GM12878 (cell line): ENCODE data around the gene ROBO4. TPM values are rescaled to one million over a fixed set of nuclear protein-coding genes. Genes with fewer than 3 reads are reported as not detected.

Experiments used
- ATAC-seq: fragments of 200-7000 bp; cut with Tn5 transposase; 3 replicates; pipeline ENCODE4 v1.9.1; 2020; ENCODE audit warnings: mild to moderate bottlenecking, moderate library complexity
- BruUV-seq: library from RNA; stranded (reverse); fragments of 400-500 nt; replicated peaks from 2 replicates; lab custom pipeline; 2021; lab: Mats Ljungman, UMichigan
- CTCF ChIA-PET: fragments of 300-600 bp; sonication (Branson Sonifier 250); formaldehyde crosslinking; extraction: SDS; loops from one replicate; lab custom pipeline; 2021; ENCODE audit warnings: inconsistent platforms; lab: Yijun Ruan, JAX
- POLR2A ChIA-PET: fragments of 350-600 bp; formaldehyde crosslinking; extraction: SDS; loops from one replicate; lab custom pipeline; 2021; ENCODE audit warnings: inconsistent platforms; lab: Charles Lee
- RAD21 ChIA-PET: fragments of 300-600 bp; sonication (Branson Sonifier 250); formaldehyde crosslinking; loops from one replicate; lab custom pipeline; 2023; ENCODE audit warnings: antibody characterized with exemption; ENCODE audit not compliant: unreplicated experiment; lab: Charles Lee
- SMC1A ChIA-PET: fragments of 300-600 bp; sonication (Branson Sonifier 250); formaldehyde crosslinking; loops from one replicate; lab custom pipeline; 2023; ENCODE audit not compliant: unreplicated experiment, uncharacterized antibody; lab: Charles Lee
- DNase-seq: peaks from one replicate; pipeline ENCODE4 v3.0.0-alpha.2; 2011; ENCODE audit warnings: low read depth, low spot score
- FAIRE-seq: peaks from 3 replicates; lab custom pipeline; 2011; peaks lifted over from hg19 to GRCh38; lab: Jason Lieb, UNC
- H2AFZ ChIP-seq: 2 replicates; pipeline ENCODE4 v1.6.0; 2011; ENCODE audit warnings: low read depth, low read length, control low read depth; ENCODE audit not compliant: control insufficient read depth
- H3K27ac ChIP-seq: 2 replicates; pipeline ENCODE4 v1.5.1; 2011; ENCODE audit warnings: control low read depth; ENCODE audit not compliant: control insufficient read depth, insufficient read depth
- H3K27me3 ChIP-seq, 2 experiments: replicated peaks in 1 of 2; 2 replicates each; pipeline versions ENCODE4 v1.6.0 to v1.6.1; 2011; ENCODE audit warnings: low read length in 1 of 2; ENCODE audit not compliant: control insufficient read depth in 2 of 2, insufficient read depth in 2 of 2
- H3K36me3 ChIP-seq, 2 experiments: 2 replicates each; pipeline ENCODE4 v1.5.1; 2011; ENCODE audit warnings: low read length in 1 of 2; ENCODE audit not compliant: control insufficient read depth in 2 of 2, insufficient read depth in 2 of 2
- H3K4me1 ChIP-seq: 2 replicates; pipeline ENCODE4 v1.6.1; 2011; ENCODE audit warnings: mild to moderate bottlenecking, low read length, moderate library complexity, mixed read lengths; ENCODE audit not compliant: control insufficient read depth, insufficient read depth
- H3K4me2 ChIP-seq: 2 replicates; pipeline ENCODE4 v1.6.0; 2011; ENCODE audit warnings: control low read depth; ENCODE audit not compliant: control insufficient read depth, insufficient read depth
- H3K4me3 ChIP-seq: fragments of 200-600 bp; sonication (generic); 2 replicates; pipeline ENCODE4 v1.5.1; 2016
- H3K79me2 ChIP-seq: 2 replicates; pipeline ENCODE4 v1.6.0; 2011; ENCODE audit warnings: low read length; ENCODE audit not compliant: control insufficient read depth, insufficient read depth
- H3K9ac ChIP-seq: 2 replicates; pipeline ENCODE4 v1.8.0; 2011; ENCODE audit warnings: low read length, control low read depth, mixed read lengths; ENCODE audit not compliant: control insufficient read depth, insufficient read depth
- H3K9me3 ChIP-seq: replicated peaks from 3 replicates; pipeline ENCODE4 v1.5.1; 2011; ENCODE audit warnings: mild to moderate bottlenecking, low read length; ENCODE audit not compliant: control insufficient read depth, insufficient read depth
- H4K20me1 ChIP-seq: 2 replicates; pipeline ENCODE4 v1.6.0; 2011; ENCODE audit not compliant: control insufficient read depth, insufficient read depth
- BCL11A ChIP-seq: IDR thresholded peaks from 2 replicates; pipeline ENCODE4 v1.6.1; 2011; ENCODE audit warnings: low read depth, low read length
- BMI1 ChIP-seq: fragments of 450-650 bp; IDR thresholded peaks from 2 replicates; pipeline ENCODE4 v1.6.1; 2016; ENCODE audit warnings: mild to moderate bottlenecking, moderate library complexity, borderline replicate concordance
- CHD2 ChIP-seq: IDR thresholded peaks from 2 replicates; pipeline ENCODE4 v1.6.1; 2011; ENCODE audit warnings: low read depth, low read length, improper control_type of control experiment, borderline replicate concordance
- CREM ChIP-seq: IDR thresholded peaks from 2 replicates; pipeline ENCODE4 v1.6.1; 2014; ENCODE audit warnings: antibody characterized with exemption, low read depth
- EZH2 ChIP-seq: IDR thresholded peaks from 2 replicates; pipeline ENCODE4 v1.6.1; 2012; ENCODE audit warnings: low read depth, mild to moderate bottlenecking, control low read depth, inconsistent platforms, low read length, borderline replicate concordance; ENCODE audit not compliant: control insufficient read depth
- HDAC2 ChIP-seq: fragments of 200-600 bp; sonication (generic); IDR thresholded peaks from 2 replicates; pipeline ENCODE4 v1.6.1; 2017
- HDAC6 ChIP-seq: fragments of 200-600 bp; sonication (generic); IDR thresholded peaks from one replicate; pipeline ENCODE4 v1.8.0; 2017; ENCODE audit warnings: antibody characterized with exemption; ENCODE audit not compliant: unreplicated experiment
- NFXL1 ChIP-seq: fragments of 450-650 bp; IDR thresholded peaks from 2 replicates; pipeline ENCODE4 v1.6.1; 2017; ENCODE audit warnings: antibody characterized with exemption, mild to moderate bottlenecking, borderline replicate concordance
- RCOR1 ChIP-seq: conservative IDR thresholded peaks from 2 replicates; pipeline ENCODE4 v1.6.1; 2012; ENCODE audit warnings: low read depth, low read length, improper control_type of control experiment
- SIN3A ChIP-seq: IDR thresholded peaks from 2 replicates; pipeline ENCODE4 v1.6.1; 2012; ENCODE audit warnings: low read depth, low read length, improper control_type of control experiment
- SIX5 ChIP-seq: IDR thresholded peaks from 2 replicates; pipeline ENCODE4 v1.6.1; 2011; ENCODE audit warnings: mild to moderate bottlenecking, low read depth, low read length, moderate library complexity; ENCODE audit not compliant: severe bottlenecking
- YY1 ChIP-seq: IDR thresholded peaks from 2 replicates; pipeline ENCODE4 v1.6.1; 2011; ENCODE audit warnings: low read depth, mild to moderate bottlenecking, low read length
- ZNF217 ChIP-seq: fragments of 450-650 bp; IDR thresholded peaks from 2 replicates; pipeline ENCODE4 v1.6.1; 2017; ENCODE audit warnings: antibody characterized with exemption, mild to moderate bottlenecking
- ZNF622 ChIP-seq: fragments of 450-650 bp; IDR thresholded peaks from 2 replicates; pipeline ENCODE4 v1.6.1; 2017; ENCODE audit warnings: mild to moderate bottlenecking, inconsistent platforms
- WGBS: methylation state at CpG from one replicate; pipeline ENCODE4 v1.1.6; 2016; ENCODE audit warnings: low lambda C conversion rate; ENCODE audit not compliant: insufficient replicate concordance, insufficient coverage; ENCODE audit errors: missing lambda C conversion rate; 5-methylcytosine and 5-hydroxymethylcytosine counted together
- in situ Hi-C: fragments of 300-500 bp; cut with MboI; formaldehyde crosslinking; loops from 9 replicates; pipeline ENCODE4 v1.14.3; 2018; ENCODE audit warnings: mixed read lengths
- intact Hi-C: fragments of 100-400 bp; cut with micrococcal nuclease; formaldehyde crosslinking; loops from one replicate; pipeline ENCODE4 v1.14.2; 2022; ENCODE audit not compliant: unreplicated experiment
- polyA plus RNA-seq, 11 experiments: library from polyadenylated mRNA; depleted of rRNA in 4 of 11; unstranded in 6 of 11; stranded (reverse) in 5 of 11; fragments of >200 nt; fragmentation: Nextera tagmentation in 4 of 11; fragmentation: Illumina TruSeq in 1 of 11; extraction: Ambion mirVana in 4 of 11; extraction: Trizol in 1 of 11; gene quantifications; 1 replicate in 1 of 11; 2 replicates in 10 of 11; pipeline versions ENCODE4 v1.2.1 to v1.2.3, GENCODE V29; 2011 to 2016; ENCODE audit warnings: inconsistent platforms in 2 of 11, missing spikeins in 2 of 11, low read depth in 1 of 11
- total RNA-seq, 4 experiments: library from RNA; depleted of rRNA in 3 of 4; stranded (reverse); fragments of >200 nt in 3 of 4; fragmentation: Illumina TruSeq in 1 of 4; extraction: Trizol in 1 of 4; gene quantifications; 2 replicates each; pipeline versions ENCODE4 v1.2.1 to v1.2.3, GENCODE V29; 2013 to 2021
- TF ChIP-seq, protein P1 (sequence below): IDR thresholded peaks from 2 replicates; pipeline ENCODE4 v1.6.1; 2011; ENCODE audit warnings: borderline replicate concordance, low read depth, mild to moderate bottlenecking, moderate library complexity, low read length; ENCODE audit not compliant: insufficient read depth, poor library complexity, severe bottlenecking
- TF ChIP-seq, protein P2 (sequence below): fragments of 450-650 bp; IDR thresholded peaks from 2 replicates; pipeline ENCODE4 v1.6.1; 2017; ENCODE audit warnings: mild to moderate bottlenecking
- TF ChIP-seq, protein P3 (sequence below), 3 experiments: IDR thresholded peaks in 2 of 3; conservative IDR thresholded peaks in 1 of 3; 2 replicates each; pipeline ENCODE4 v1.5.1; 2011; ENCODE audit warnings: low read depth in 3 of 3, low read length in 3 of 3, mild to moderate bottlenecking in 3 of 3, control low read depth in 2 of 3, moderate library complexity in 2 of 3, inconsistent platforms in 1 of 3, mixed read lengths in 1 of 3; ENCODE audit not compliant: control insufficient read depth in 2 of 3, insufficient read depth in 1 of 3; ENCODE audit errors: extremely low read depth in 1 of 3

Gene ROBO4
- total and polyA plus RNA-seq, 10 of the 15 experiments (the other 5 are each of a cell fraction or from before 2014, with no cell fraction given), result not detected

GRCh38 chr11:124942466-124943253, 45.0 kb upstream of the ROBO4 start:
- SMC1A ChIA-PET, result interaction anchor here (1.3 kb wide), 1 partner anchor 404 kb away, joined by 3 read pairs; no protein-coding TSS in a partner anchor
- no peaks in the 10 kb centered on the region; a peak in 1 of 4 replicates for H3K27me3 ChIP-seq
- H4K20me1 ChIP-seq, result no peaks in the 10 kb centered on the region
- WGBS, result 28% methylated on average over 6 of the region's 6 CpGs
- H3K9ac ChIP-seq, result no peak overlapping the region
- RAD21 ChIA-PET, result no interaction called here
- DNase-seq, result no peak
- TF ChIP-seq ZNF217 (no peak), RCOR1 (no peak), BCL11A (no peak), SIN3A (no peak), HDAC6 (no peak), HDAC2 (no peak), SIX5 (no peak), CHD2 (no peak), YY1 (no peak), EZH2 (no peak), ZNF622 (no peak), NFXL1 (no peak), CREM (no peak), BMI1 (no peak)
- TF ChIP-seq, protein P1, sequence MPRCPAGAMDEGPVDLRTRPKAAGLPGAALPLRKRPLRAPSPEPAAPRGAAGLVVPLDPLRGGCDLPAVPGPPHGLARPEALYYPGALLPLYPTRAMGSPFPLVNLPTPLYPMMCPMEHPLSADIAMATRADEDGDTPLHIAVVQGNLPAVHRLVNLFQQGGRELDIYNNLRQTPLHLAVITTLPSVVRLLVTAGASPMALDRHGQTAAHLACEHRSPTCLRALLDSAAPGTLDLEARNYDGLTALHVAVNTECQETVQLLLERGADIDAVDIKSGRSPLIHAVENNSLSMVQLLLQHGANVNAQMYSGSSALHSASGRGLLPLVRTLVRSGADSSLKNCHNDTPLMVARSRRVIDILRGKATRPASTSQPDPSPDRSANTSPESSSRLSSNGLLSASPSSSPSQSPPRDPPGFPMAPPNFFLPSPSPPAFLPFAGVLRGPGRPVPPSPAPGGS, result no peak
- TF ChIP-seq, protein P2, sequence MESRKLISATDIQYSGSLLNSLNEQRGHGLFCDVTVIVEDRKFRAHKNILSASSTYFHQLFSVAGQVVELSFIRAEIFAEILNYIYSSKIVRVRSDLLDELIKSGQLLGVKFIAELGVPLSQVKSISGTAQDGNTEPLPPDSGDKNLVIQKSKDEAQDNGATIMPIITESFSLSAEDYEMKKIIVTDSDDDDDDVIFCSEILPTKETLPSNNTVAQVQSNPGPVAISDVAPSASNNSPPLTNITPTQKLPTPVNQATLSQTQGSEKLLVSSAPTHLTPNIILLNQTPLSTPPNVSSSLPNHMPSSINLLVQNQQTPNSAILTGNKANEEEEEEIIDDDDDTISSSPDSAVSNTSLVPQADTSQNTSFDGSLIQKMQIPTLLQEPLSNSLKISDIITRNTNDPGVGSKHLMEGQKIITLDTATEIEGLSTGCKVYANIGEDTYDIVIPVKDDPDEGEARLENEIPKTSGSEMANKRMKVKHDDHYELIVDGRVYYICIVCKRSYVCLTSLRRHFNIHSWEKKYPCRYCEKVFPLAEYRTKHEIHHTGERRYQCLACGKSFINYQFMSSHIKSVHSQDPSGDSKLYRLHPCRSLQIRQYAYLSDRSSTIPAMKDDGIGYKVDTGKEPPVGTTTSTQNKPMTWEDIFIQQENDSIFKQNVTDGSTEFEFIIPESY, result no peak
- TF ChIP-seq, protein P3, sequence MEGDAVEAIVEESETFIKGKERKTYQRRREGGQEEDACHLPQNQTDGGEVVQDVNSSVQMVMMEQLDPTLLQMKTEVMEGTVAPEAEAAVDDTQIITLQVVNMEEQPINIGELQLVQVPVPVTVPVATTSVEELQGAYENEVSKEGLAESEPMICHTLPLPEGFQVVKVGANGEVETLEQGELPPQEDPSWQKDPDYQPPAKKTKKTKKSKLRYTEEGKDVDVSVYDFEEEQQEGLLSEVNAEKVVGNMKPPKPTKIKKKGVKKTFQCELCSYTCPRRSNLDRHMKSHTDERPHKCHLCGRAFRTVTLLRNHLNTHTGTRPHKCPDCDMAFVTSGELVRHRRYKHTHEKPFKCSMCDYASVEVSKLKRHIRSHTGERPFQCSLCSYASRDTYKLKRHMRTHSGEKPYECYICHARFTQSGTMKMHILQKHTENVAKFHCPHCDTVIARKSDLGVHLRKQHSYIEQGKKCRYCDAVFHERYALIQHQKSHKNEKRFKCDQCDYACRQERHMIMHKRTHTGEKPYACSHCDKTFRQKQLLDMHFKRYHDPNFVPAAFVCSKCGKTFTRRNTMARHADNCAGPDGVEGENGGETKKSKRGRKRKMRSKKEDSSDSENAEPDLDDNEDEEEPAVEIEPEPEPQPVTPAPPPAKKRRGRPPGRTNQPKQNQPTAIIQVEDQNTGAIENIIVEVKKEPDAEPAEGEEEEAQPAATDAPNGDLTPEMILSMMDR (IDR thresholded peaks at IDR 0.05 in 2 of 3, conservative IDR thresholded peaks at IDR 0.05 in 1 of 3; ENCODE audit: control insufficient read depth in 2 of 3, extremely low read depth in 1 of 3, insufficient read depth in 1 of 3, low read depth in 3 of 3, low read length in 3 of 3), result no peak
- BruUV-seq, result no TSS peak
- H3K9me3 ChIP-seq, result no peaks in the 10 kb centered on the region; the same call in 2 of the 3 replicates
- in situ Hi-C loops (no loop called here), intact Hi-C loops (no loop called here)
- POLR2A ChIA-PET, result no interaction called here
- FAIRE-seq, result no peak
- no peak overlapping the region for H2AFZ ChIP-seq
- H3K4me1 ChIP-seq, result no peaks in the 10 kb centered on the region
- no peaks in the 10 kb centered on the region for H3K36me3 ChIP-seq
- no peak overlapping the region for H3K4me3 ChIP-seq
- H3K4me2 ChIP-seq, result no peak overlapping the region
- no peaks in the 10 kb centered on the region for H3K79me2 ChIP-seq
- no peak overlapping the region for H3K27ac ChIP-seq
- ATAC-seq, result no peak
- CTCF ChIA-PET, result interaction anchor here (0.6 to 1.5 kb wide), 3 partner anchors 11 to 830 kb away, joined by 3 to 4 read pairs (median 4); partner anchors contain the start of gene CCDC15
